ENCODE data around the gene PIP4K2B. TPM values are rescaled to one million over a fixed set of nuclear protein-coding genes. Genes with fewer than 3 reads are reported as not detected.

The PIP4K2B gene
- total RNA-seq, 1 experiment from 2014 or later, result 47.4 TPM

GRCh38 chr17:38732376-38733281 lies 66.7 kb downstream of the PIP4K2B start:
- TF ChIP-seq EZH2 (IDR thresholded peaks at IDR 0.05; ENCODE audit: low read depth), result no peak
- TF ChIP-seq CTCF (conservative IDR thresholded peaks at IDR 0.05), result no peak
- Histone ChIP-seq H3K36me3 (ENCODE audit: low read depth) (no peaks in the 10 kb centered on the region), H3K79me2 (ENCODE audit: low read depth) (peaks cover 21% of the 10 kb centered on the region), H3F3A (ENCODE audit: insufficient read depth, low read depth) (peaks cover 64% of the 10 kb centered on the region), H3K4me1 (replicated peaks; ENCODE audit: insufficient read depth) (peaks cover 11% of the 10 kb centered on the region), H4K20me1 (ENCODE audit: insufficient read depth) (peaks cover 23% of the 10 kb centered on the region; the same call in 1 of the 2 replicates), H3K27ac (no peak overlapping the region), H3K9me3 (ENCODE audit: insufficient read depth, low read depth) (no peaks in the 10 kb centered on the region), H2AFZ (no peak overlapping the region), H3K4me2 (no peak overlapping the region), H3K9me2 (ENCODE audit: insufficient read depth) (no peaks in the 10 kb centered on the region), H3K27me3 (ENCODE audit: insufficient read depth, low read depth) (no peaks in the 10 kb centered on the region), H3K4me3 (no peak overlapping the region)
- no TSS peak for BruUV-seq (replicated peaks)
- intact Hi-C loops (cut with micrococcal nuclease; ENCODE audit: unreplicated experiment), result no loop called here
- no peak for DNase-seq
- ChIA-PET POLR2A (ENCODE audit: unreplicated experiment) (no interaction called here), CTCF (interaction anchor here (0.6 kb wide), 1 partner anchor 236 kb away, joined by 4 read pairs; no protein-coding TSS in a partner anchor)

- no peaks in the 10 kb centered on the region for H3K9me3 ChIP-seq (ENCODE audit: insufficient read depth, low read depth)
- H3K9me2 ChIP-seq (ENCODE audit: insufficient read depth), result no peaks in the 10 kb centered on the region
- peak overlapping the region; percentile 96 for H3K4me3 ChIP-seq
- H3F3A ChIP-seq (ENCODE audit: insufficient read depth, low read depth), result peaks cover 61% of the 10 kb centered on the region
- no TSS peak for BruUV-seq (replicated peaks)
- no peak overlapping the region for H2AFZ ChIP-seq
- H3K27ac ChIP-seq, result no peak overlapping the region
- POLR2A ChIA-PET (ENCODE audit: unreplicated experiment), result interaction anchor here (0.6 kb wide), 1 partner anchor 55 kb away, joined by 3 read pairs; no protein-coding TSS in a partner anchor
- no peak for DNase-seq
- no peaks in the 10 kb centered on the region for H3K27me3 ChIP-seq (ENCODE audit: insufficient read depth, low read depth)
- peaks cover 11% of the 10 kb centered on the region for H3K4me1 ChIP-seq (replicated peaks; ENCODE audit: insufficient read depth)
- intact Hi-C loops (cut with micrococcal nuclease; ENCODE audit: unreplicated experiment), result no loop called here
- H3K4me2 ChIP-seq, result peak overlapping the region; percentile 73
- peaks cover 21% of the 10 kb centered on the region for H3K79me2 ChIP-seq (ENCODE audit: low read depth)
- CTCF ChIA-PET, result interaction anchor here (0.6 kb wide), 1 partner anchor 11 kb away, joined by 4 read pairs; no protein-coding TSS in a partner anchor
- peaks cover 23% of the 10 kb centered on the region; the same call in 1 of the 2 replicates for H4K20me1 ChIP-seq (ENCODE audit: insufficient read depth)
- TF ChIP-seq EZH2 (IDR thresholded peaks at IDR 0.05; ENCODE audit: low read depth) (no peak), CTCF (conservative IDR thresholded peaks at IDR 0.05) (no peak)
- H3K36me3 ChIP-seq (ENCODE audit: low read depth), result no peaks in the 10 kb centered on the region
Observed at GRCh38 chr17:38731526-38732294, 67.6 kb downstream of the PIP4K2B start.
